Endothelial cell (in vitro differentiated cells): ENCODE data around the gene FKBP6. TPM values are rescaled to one million over a fixed set of nuclear protein-coding genes. Genes with fewer than 3 reads are reported as not detected.

Source experiments
- DNase-seq: peaks from one replicate; pipeline ENCODE4 v3.0.0; 2021; ENCODE audit warnings: low spot score
- H3K27ac Mint-ChIP-seq: one replicate; pipeline ENCODE4 v1.8.0; 2021; ENCODE audit warnings: mixed read lengths, inconsistent platforms; ENCODE audit not compliant: unreplicated experiment
- H3K27me3 Mint-ChIP-seq: one replicate; pipeline ENCODE4 v1.8.0; 2021; ENCODE audit warnings: mild to moderate bottlenecking, moderate library complexity, mixed read lengths, inconsistent platforms; ENCODE audit not compliant: unreplicated experiment
- H3K36me3 Mint-ChIP-seq: one replicate; pipeline ENCODE4 v1.8.0; 2021; ENCODE audit warnings: mild to moderate bottlenecking, low read depth, mixed read lengths, inconsistent platforms; ENCODE audit not compliant: unreplicated experiment
- H3K4me1 Mint-ChIP-seq: one replicate; pipeline ENCODE4 v1.8.0; 2021; ENCODE audit warnings: mild to moderate bottlenecking, mixed read lengths, inconsistent platforms; ENCODE audit not compliant: unreplicated experiment
- H3K4me3 Mint-ChIP-seq: one replicate; pipeline ENCODE4 v1.8.0; 2021; ENCODE audit warnings: mild to moderate bottlenecking, mixed read lengths, inconsistent platforms; ENCODE audit not compliant: unreplicated experiment
- H3K9me3 Mint-ChIP-seq: one replicate; pipeline ENCODE4 v1.8.0; 2021; ENCODE audit warnings: mixed read lengths, inconsistent platforms; ENCODE audit not compliant: unreplicated experiment
- CTCF ChIP-seq: fragments of 200-600 bp; sonication (generic); IDR thresholded peaks from one replicate; pipeline ENCODE4 v1.5.0; 2021; ENCODE audit warnings: antibody characterized with exemption; ENCODE audit not compliant: unreplicated experiment
- total RNA-seq: library from RNA; stranded (reverse); fragmentation: NEBNext Ultra II Directional; extraction: Animal tissue kit (Norgen Biotek cat#: 25700); gene quantifications from one replicate; pipeline ENCODE4 v1.2.1, GENCODE V29; 2021; ENCODE audit not compliant: unreplicated experiment

FKBP6 gene
- total RNA-seq, 1 donor from 2014 or later: not detected

- no peak for DNase-seq
- peaks cover 3% of the 10 kb centered on the region for H3K9me3 Mint-ChIP-seq
- no peak overlapping the region for H3K27ac Mint-ChIP-seq
- TF ChIP-seq CTCF: no peak
- no peaks in the 10 kb centered on the region for H3K27me3 Mint-ChIP-seq
- no peak overlapping the region for H3K4me3 Mint-ChIP-seq
- H3K36me3 Mint-ChIP-seq: peaks cover 4% of the 10 kb centered on the region
- no peaks in the 10 kb centered on the region for H3K4me1 Mint-ChIP-seq
These were observed 55.1 kb downstream of the FKBP6 start for GRCh38 chr7:73382934-73383503.

DNA sequence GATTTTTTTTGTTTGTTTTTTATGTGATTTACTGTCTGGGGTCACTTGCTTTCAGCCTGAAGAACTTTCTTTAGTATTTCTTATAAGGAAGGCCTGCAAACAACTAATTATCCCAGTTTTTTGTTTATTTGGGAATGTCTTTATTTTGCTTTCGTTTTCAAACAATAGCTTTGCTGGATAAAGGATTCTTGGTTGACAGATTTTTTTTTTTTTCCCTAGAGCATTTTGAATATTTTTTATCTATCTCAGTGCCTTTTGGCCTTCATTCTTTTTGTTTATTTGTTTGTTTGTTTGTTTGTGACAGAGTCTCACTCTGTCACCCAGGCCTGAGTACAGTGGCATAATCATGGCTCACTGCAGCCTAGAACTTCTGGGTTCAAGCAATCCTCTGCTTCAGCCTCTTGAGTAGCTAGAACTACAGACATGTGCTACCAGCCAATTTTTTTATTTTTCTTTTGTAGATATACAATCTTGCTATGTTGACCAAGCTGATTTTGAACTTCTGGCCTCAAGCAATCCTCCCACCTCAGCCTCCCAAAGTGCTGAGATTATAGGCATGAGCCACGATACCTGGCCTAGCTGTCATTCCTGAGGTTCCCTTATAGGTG lies 59.4 kb downstream of the FKBP6 start:
- no peaks in the 10 kb centered on the region for H3K4me1 Mint-ChIP-seq
- no peak for TF ChIP-seq CTCF
- H3K4me3 Mint-ChIP-seq: no peak overlapping the region
- H3K9me3 Mint-ChIP-seq: peaks cover 4% of the 10 kb centered on the region
- H3K27me3 Mint-ChIP-seq: no peaks in the 10 kb centered on the region
- no peak for DNase-seq
- no peak overlapping the region for H3K27ac Mint-ChIP-seq
- H3K36me3 Mint-ChIP-seq: peaks cover 12% of the 10 kb centered on the region

- Mint-ChIP-seq H3K27ac (no peak overlapping the region), H3K4me1 (no peaks in the 10 kb centered on the region), H3K36me3 (peaks cover 12% of the 10 kb centered on the region), H3K27me3 (no peaks in the 10 kb centered on the region), H3K9me3 (peaks cover 4% of the 10 kb centered on the region), H3K4me3 (no peak overlapping the region)
- no peak for DNase-seq
- TF ChIP-seq CTCF: no peak
These were observed 60.0 kb downstream of the FKBP6 start for GRCh38 chr7:73387908-73388414.

DNA sequence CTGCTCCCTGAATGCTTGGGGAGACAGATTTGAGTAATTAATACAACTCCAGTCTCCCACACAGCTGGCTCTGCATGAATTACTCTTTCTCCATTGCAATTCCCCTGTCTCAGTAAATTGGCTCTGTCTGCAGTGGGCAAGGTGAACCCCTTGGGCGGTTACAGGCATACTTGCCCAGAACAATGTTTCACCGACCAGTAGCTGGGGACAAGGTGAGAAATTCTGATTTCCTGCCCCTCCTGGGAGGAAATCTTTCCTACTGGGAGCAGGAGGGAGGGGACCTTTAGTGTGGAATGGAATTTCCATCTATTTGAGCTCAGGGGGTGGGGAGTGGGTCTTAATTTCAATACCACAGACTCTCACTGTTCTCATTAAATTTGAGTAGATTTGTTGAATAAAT lies 63.4 kb downstream of the FKBP6 start:
- TF ChIP-seq CTCF: no peak
- Mint-ChIP-seq H3K9me3 (peaks cover 4% of the 10 kb centered on the region), H3K36me3 (peaks cover 12% of the 10 kb centered on the region), H3K4me3 (no peak overlapping the region), H3K27ac (no peak overlapping the region), H3K27me3 (peaks cover 3% of the 10 kb centered on the region), H3K4me1 (no peaks in the 10 kb centered on the region)
- DNase-seq: no peak

GRCh38 chr7:73394422-73394821 lies 66.5 kb downstream of the FKBP6 start:
- no peak for TF ChIP-seq CTCF
- no peak for DNase-seq
- H3K9me3 Mint-ChIP-seq: no peaks in the 10 kb centered on the region
- no peak overlapping the region for H3K27ac Mint-ChIP-seq
- H3K36me3 Mint-ChIP-seq: peaks cover 3% of the 10 kb centered on the region
- H3K4me1 Mint-ChIP-seq: peaks cover 3% of the 10 kb centered on the region
- peaks cover 3% of the 10 kb centered on the region for H3K27me3 Mint-ChIP-seq
- H3K4me3 Mint-ChIP-seq: no peak overlapping the region
